GM18907 (cell line): ENCODE data around the gene CEACAM19.
A peak's percentile ranks its signal among the peaks of the same experiment; 100 is the strongest.
"Not testable (repeated sequence)": the region's sequence is repeated elsewhere in the genome, so short reads cannot be mapped to it uniquely, and the experiment has no call there.

ENCODE experiments used
- ATAC-seq: cut with Tn5 transposase; IDR thresholded peaks from one replicate; pipeline ENCODE4 v1.9.1; 2021; ENCODE audit warnings: mild to moderate bottlenecking, moderate library complexity; ENCODE audit not compliant: unreplicated experiment

The CEACAM19 gene

GRCh38 chr19:44670027-44670426, 1.3 kb upstream of the CEACAM19 start:
- ATAC-seq = not testable (repeated sequence)

- no peak for ATAC-seq
Observed at GRCh38 chr19:44672226-44672625, 944 bp downstream of the CEACAM19 start.

DNA sequence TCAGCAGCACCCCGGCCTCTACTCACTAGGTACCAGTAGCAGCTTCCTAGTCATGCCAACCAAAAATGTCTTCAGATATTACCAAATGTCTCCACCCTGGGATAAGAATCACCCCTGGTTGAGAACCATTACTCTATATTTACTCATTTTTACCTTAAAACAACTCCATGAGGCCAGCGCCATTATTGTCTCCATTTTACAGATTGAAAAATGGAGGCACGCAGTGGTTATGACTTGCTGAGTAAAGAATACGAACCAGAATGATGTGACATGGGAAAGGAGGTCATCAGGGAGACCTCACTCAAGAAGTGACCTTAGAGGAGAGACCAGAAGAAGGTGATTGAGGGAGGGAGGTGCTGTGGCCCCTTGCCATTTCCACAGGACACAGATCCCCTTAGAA, 2.2 kb downstream of the CEACAM19 start:
- no peak for ATAC-seq

GRCh38 chr19:44675521-44675920, 4.2 kb downstream of the CEACAM19 start:
- no peak for ATAC-seq

DNA sequence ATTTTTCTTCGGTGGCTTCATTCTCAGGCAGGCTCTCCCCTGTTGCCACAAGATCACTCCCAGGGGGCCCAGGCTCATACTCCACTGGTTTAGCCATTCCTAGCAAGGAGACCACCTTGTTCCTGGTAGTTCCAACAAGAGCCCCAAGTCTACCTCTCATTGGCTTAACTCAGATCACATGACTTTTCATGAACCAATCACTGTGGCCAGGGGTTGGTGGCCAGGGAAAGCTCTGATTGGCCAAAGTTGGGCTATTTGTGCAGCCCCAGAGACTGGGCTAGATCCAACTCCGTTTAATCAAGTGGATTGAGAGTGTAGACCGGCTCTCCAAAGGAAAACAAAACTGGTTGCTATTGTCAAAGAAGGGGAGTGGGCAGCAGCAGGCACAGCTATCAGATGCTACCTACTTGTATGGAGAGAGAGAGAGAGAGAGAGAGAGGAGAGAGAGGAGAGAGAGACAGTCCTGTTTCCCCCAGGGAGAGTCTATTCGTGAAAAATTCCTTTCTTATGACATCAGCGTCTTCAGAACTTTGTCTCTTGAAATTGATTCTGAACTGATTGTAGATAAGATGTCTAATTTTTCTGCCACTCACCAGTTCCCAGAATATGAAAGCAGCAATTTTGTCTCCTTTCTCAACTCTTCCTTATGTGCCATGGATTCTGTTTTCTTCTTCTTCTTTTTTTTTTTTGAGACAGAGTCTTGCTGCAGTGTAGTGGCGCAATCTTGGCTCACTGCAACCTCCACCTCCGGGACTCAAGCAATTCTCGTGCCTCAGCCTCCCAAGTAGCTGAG, 5.9 kb downstream of the CEACAM19 start:
- no peak for ATAC-seq

DNA sequence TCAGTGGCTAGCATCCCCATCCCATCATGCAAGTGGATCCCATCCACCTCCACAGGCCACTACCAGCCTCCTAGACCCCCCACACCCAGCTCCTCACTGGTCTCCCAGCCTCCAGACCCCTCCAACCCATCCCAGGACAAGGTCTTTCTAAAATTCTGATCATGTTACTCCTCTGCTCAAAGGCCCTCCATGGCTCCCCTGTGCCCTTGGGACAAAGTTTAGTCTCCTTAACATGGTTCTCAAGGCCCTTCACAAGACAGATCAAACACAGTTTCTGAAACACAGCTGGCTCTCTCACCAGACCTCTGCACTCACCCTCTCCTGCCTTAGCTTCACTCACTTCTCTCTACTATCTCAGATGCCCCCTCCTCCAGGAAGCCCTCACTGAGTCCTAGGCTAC, 9.3 kb downstream of the CEACAM19 start:
- no peak for ATAC-seq

DNA sequence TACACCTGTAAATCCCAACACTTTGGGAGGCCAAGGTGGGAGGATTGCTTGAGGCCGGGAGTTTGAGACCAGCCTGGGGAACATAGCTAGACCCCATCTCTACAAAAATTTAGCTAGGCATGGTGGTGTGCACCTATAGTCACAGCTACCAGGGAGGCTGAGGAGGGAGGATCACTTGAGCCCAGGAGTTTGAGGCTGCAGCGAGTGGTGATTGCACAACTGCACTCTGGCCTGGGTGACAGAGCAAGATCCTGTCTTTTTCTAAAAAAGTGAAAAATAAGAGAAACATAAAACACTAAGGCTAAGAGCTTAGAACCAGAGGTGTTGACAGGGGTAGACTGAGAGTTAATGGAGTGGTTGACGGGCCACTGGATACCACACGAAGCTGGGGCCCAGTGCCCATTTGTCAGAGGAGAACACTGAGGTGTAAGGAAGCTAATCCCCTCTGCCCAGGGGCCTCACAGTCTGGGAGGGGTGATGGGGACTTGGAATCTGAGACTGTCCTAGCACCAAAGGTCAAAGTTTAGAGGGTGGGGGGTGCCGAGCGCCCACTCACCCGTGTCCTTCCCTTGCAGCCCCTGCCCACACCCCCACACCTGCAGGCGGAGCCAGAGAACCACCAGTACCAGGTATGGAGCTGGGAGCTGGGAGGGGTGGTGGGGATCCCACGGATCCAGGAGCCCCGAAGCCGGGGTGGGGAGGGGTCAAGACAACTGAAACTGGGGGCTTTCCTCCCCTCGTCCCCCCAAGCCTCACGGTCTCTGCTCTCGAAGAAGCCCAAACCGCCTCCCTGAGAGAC, 10.9 kb downstream of the CEACAM19 start:
- no peak for ATAC-seq

GRCh38 chr19:44682807-44683206, 11.5 kb downstream of the CEACAM19 start:
- no peak for ATAC-seq

- ATAC-seq = no peak
Observed at GRCh38 chr19:44683434-44684210, 12.3 kb downstream of the CEACAM19 start.

GRCh38 chr19:44684396-44684795, 13.1 kb downstream of the CEACAM19 start:
- not testable (repeated sequence) for ATAC-seq

DNA sequence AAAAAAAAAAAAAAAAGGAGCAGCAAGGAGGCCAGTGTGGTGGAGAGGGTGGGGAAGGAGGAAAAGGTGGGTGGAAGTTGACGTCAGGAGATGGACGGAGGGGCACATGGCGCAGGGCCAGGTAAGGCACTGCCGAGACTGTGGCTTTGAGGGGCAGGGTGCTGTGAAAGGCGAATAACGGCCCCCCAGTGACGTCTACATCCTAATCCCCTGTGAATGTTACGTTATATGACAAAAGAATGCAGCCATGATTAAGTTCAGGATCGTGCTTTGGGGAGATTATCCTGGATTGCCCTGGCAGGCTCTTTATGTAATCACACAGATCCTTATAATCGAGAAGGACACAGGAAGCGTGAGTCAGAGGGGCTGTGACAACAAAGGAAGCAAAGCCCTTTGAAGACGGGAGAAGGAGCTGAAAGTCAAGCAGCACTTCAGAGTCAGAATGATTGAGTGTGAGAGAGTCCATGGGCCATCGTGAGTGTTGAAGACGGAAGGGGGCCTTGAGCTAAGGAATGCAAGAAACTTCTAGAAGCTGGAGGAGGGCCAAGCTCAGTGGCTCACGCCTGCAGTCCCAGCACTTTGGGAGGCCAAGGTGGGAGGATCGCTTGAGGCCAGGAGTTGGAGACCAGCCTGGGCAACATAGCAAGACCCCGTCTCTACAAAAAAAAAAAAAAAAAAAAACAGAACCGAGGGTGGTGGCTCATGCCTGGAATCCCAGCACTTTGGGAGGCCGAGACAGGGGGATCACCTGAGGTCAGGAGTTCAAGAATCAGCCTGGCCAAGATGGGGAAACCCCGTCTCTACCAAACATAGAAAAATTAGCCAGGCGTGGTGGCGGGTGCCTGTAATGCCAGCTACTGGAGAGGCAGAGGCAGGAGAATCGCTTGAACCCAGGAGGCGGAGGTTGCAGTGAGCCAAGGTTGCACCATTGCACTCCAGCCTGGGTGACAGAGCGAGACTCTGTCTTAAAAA, 13.9 kb downstream of the CEACAM19 start:
- no peak for ATAC-seq

- ATAC-seq = no peak
Observed at GRCh38 chr19:44685877-44686276, 14.6 kb downstream of the CEACAM19 start.

- no peak for ATAC-seq
Observed at GRCh38 chr19:44686896-44687295, 15.6 kb downstream of the CEACAM19 start.

DNA sequence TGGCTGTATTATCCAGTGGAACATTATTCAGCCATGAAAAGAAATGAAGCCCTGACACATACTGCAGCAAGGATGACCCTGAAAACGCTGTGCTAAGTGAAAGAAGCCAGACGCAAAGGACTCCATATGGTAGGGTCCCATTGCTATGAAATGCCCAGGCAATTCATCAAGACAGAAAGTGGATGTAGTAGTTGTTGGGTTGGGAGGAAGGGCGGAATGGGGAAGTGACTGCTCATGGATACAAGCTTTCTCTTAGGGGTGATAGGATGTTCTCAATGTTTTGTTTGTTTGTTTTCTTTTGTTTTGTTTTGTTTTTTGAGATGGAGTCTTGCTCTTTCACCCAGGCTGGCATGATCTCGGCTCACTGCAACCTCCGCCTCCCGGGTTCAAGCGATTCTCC, 16.6 kb downstream of the CEACAM19 start:
- ATAC-seq = no peak

GRCh38 chr19:44689290-44690130, 18.2 kb downstream of the CEACAM19 start:
- no peak for ATAC-seq

- ATAC-seq = no peak
Observed at GRCh38 chr19:44690131-44690440, 18.8 kb downstream of the CEACAM19 start.

- ATAC-seq = peak; percentile 16
Observed at GRCh38 chr19:44692379-44692721, 21.1 kb downstream of the CEACAM19 start.

DNA sequence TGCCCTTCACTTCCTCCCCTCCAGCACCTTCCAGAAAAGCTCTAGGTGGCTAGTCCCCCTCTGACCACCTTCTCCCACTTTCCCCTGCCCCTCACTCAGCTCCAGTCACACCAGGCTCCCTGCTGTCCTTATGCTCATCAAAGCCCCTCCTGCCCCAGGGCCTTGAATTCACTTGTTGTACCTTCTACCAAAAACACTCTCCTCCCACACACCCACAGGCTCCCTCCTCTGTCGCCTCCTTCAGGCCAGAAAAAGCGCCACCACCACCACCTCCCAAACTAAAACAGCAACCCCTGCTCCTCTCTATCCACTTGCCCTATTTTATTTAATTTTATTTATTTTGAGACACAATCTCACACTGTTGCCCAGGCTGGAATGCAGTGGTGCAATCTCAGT, 22.9 kb downstream of the CEACAM19 start:
- ATAC-seq = no peak

GRCh38 chr19:44696939-44697669, 25.8 kb downstream of the CEACAM19 start:
- ATAC-seq = no peak
